PC-9 (cell line): ENCODE results near the gene COASY.

Experiments
- EZH2 ChIP-seq: fragments of 200-600 bp; sonication (generic); IDR thresholded peaks from 2 replicates; pipeline ENCODE4 v1.8.0; 2017; ENCODE audit warnings: antibody characterized with exemption, low read depth
- TF ChIP-seq, protein P1 (sequence below): fragments of 200-600 bp; sonication (generic); conservative IDR thresholded peaks from 2 replicates; pipeline ENCODE4 v1.6.1; 2017; ENCODE audit warnings: mixed run types, antibody characterized with exemption, mild to moderate bottlenecking, moderate library complexity

DNA sequence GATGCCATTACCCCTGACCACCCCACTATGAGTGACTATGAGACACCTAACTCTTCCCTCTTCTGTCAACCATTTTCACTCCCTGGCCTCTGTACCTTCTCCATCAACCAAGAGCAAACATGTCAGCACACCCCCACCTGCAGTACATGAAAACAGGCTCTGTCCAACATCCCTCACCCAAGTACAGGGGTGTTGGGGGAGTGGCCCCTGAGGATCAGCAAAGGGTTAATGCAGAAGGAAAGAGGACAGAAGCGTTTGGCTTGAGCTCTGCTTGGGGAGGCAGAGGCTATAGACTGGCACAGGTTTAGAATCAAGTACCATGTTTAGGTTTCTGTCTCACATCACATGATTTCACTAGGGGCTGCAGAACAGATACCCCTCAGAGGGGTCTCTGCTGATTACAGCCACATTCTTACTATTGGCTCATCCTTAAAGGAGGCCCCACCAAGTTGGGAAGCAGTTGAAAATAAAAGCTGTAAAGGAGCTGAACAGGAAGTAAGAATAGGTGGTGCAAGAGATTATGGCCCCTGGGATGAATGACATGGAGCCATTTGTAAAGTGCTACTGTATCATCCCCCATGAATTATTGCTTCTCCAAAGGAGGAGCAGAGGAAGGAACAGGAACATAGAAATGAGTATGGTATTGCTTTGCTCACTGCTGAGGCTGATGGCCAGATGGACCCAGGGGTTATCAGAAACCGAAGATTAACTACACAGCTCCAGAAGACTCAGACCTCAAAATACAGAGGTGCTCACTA, 18.0 kb downstream of the COASY start:
- TF ChIP-seq, protein P1, sequence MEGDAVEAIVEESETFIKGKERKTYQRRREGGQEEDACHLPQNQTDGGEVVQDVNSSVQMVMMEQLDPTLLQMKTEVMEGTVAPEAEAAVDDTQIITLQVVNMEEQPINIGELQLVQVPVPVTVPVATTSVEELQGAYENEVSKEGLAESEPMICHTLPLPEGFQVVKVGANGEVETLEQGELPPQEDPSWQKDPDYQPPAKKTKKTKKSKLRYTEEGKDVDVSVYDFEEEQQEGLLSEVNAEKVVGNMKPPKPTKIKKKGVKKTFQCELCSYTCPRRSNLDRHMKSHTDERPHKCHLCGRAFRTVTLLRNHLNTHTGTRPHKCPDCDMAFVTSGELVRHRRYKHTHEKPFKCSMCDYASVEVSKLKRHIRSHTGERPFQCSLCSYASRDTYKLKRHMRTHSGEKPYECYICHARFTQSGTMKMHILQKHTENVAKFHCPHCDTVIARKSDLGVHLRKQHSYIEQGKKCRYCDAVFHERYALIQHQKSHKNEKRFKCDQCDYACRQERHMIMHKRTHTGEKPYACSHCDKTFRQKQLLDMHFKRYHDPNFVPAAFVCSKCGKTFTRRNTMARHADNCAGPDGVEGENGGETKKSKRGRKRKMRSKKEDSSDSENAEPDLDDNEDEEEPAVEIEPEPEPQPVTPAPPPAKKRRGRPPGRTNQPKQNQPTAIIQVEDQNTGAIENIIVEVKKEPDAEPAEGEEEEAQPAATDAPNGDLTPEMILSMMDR = no peak
- TF ChIP-seq EZH2 = no peak
